Nephron (organoid): ENCODE data around the gene UST.
"Not testable (repeated sequence)": the region's sequence is repeated elsewhere in the genome, so short reads cannot be mapped to it uniquely, and the experiment has no call there.

ENCODE experiments used
- H3K27ac Mint-ChIP-seq, 3 experiments: 2 replicates each; pipeline ENCODE4 v1.8.0; 2020; ENCODE audit warnings: mixed read lengths in 3 of 3, mild to moderate bottlenecking in 2 of 3, moderate library complexity in 1 of 3
- H3K27me3 Mint-ChIP-seq: 2 replicates; pipeline ENCODE4 v1.8.0; 2021; ENCODE audit warnings: low read depth, mild to moderate bottlenecking, moderate library complexity, mixed read lengths
- H3K36me3 Mint-ChIP-seq: 2 replicates; pipeline ENCODE4 v1.8.0; 2020; ENCODE audit warnings: low read depth, mixed read lengths
- H3K4me1 Mint-ChIP-seq: 2 replicates; pipeline ENCODE4 v1.8.0; 2020; ENCODE audit warnings: mixed read lengths
- H3K4me3 Mint-ChIP-seq, 3 experiments: 2 replicates each; pipeline ENCODE4 v1.8.0; 2020; ENCODE audit warnings: mild to moderate bottlenecking in 3 of 3, mixed read lengths in 3 of 3, moderate library complexity in 2 of 3
- H3K9me3 Mint-ChIP-seq: 2 replicates; pipeline ENCODE4 v1.8.0; 2020; ENCODE audit warnings: mixed read lengths
- CTCF ChIP-seq, 3 experiments: fragments of 200-600 bp; sonication (generic); IDR thresholded peaks; one replicate each; pipeline ENCODE4 v1.5.0; 2021; ENCODE audit warnings: antibody characterized with exemption in 3 of 3; ENCODE audit not compliant: unreplicated experiment in 3 of 3

The UST gene

GRCh38 chr6:148771896-148772554 is 25.2 kb downstream of the UST start:
- no peaks in the 10 kb centered on the region for H3K36me3 Mint-ChIP-seq
- H3K27me3 Mint-ChIP-seq, result no peaks in the 10 kb centered on the region
- no peaks in the 10 kb centered on the region for H3K9me3 Mint-ChIP-seq
- no peak for TF ChIP-seq CTCF (IDR thresholded peaks at IDR 0.05; ENCODE audit: unreplicated experiment in 3 of 3)
- H3K27ac Mint-ChIP-seq, result no peak overlapping the region
- peaks cover 27% of the 10 kb centered on the region for H3K4me1 Mint-ChIP-seq
- H3K4me3 Mint-ChIP-seq, result no peak overlapping the region

DNA sequence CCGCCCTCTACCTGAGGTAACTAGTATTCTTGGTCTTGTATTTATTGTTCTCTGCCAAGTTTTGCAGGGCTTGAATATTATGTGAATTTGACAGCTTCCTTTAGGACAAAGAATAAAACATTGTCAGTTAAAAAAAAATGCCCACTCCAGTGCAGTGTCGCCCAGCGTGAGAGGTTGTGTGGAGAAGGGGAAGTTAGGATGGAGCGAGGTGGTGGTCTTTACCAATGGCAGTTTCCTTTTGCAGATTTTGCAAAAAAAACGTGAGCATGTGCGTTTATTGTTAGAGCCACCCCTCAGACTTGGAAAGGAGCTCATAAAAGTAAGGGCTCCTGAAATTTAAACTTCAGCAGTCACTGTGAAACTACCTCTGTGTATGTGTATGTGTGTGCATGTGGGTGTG is 28.3 kb downstream of the UST start:
- Mint-ChIP-seq H3K9me3 (no peaks in the 10 kb centered on the region), H3K27me3 (no peaks in the 10 kb centered on the region), H3K4me1 (peaks cover 38% of the 10 kb centered on the region), H3K27ac (no peak overlapping the region), H3K36me3 (no peaks in the 10 kb centered on the region), H3K4me3 (no peak overlapping the region)
- TF ChIP-seq CTCF (IDR thresholded peaks at IDR 0.05; ENCODE audit: unreplicated experiment in 3 of 3), result no peak

- H3K27ac Mint-ChIP-seq, result peak overlapping the region; percentile 50 to 93 (median 71)
- peak overlapping the region in 2 of 3 experiments; percentile 18 to 42 for H3K4me3 Mint-ChIP-seq
- H3K9me3 Mint-ChIP-seq, result no peaks in the 10 kb centered on the region
- peaks cover 28% of the 10 kb centered on the region for H3K4me1 Mint-ChIP-seq
- no peaks in the 10 kb centered on the region for H3K36me3 Mint-ChIP-seq
- no peak for TF ChIP-seq CTCF (IDR thresholded peaks at IDR 0.05; ENCODE audit: unreplicated experiment in 3 of 3)
- no peaks in the 10 kb centered on the region for H3K27me3 Mint-ChIP-seq
Observed at GRCh38 chr6:148776321-148777308, 29.8 kb downstream of the UST start.

- TF ChIP-seq CTCF (IDR thresholded peaks at IDR 0.05; ENCODE audit: unreplicated experiment in 3 of 3), result no peak
- Mint-ChIP-seq H3K4me3 (no peak overlapping the region), H3K9me3 (no peaks in the 10 kb centered on the region)
Observed at GRCh38 chr6:148779142-148779562, 32.3 kb downstream of the UST start.

DNA sequence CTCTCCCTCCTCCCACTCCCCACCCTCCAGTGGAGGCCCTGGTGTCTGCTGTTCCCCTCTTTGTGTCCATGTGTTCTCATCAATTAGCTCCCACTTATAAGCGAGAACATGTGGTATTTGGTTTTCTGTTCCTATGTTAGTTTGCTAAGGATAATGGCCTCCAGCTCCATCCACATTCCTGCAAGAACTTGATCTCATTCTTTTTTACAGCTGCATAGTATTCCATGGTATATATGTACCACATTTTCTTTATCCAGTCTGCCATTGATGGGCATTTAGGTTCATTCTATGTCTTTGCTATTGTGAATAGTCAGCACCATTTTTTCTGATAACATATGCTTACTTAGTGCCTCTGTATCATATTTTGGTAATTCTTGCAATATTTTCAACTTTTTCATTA is 33.6 kb downstream of the UST start:
- not testable (repeated sequence) for H3K4me3 Mint-ChIP-seq, H3K27ac Mint-ChIP-seq, H3K27me3 Mint-ChIP-seq, H3K9me3 Mint-ChIP-seq, H3K36me3 Mint-ChIP-seq
- H3K4me1 Mint-ChIP-seq, result peaks cover 26% of the 10 kb centered on the region

More at GRCh38 chr6:148779142-148779562, 32.3 kb downstream of the UST start:
- no peaks in the 10 kb centered on the region for H3K27me3 Mint-ChIP-seq
- H3K4me1 Mint-ChIP-seq, result peaks cover 26% of the 10 kb centered on the region
- H3K36me3 Mint-ChIP-seq, result no peaks in the 10 kb centered on the region
- H3K27ac Mint-ChIP-seq, result peak overlapping the region; percentile 29 to 69 (median 41)

DNA sequence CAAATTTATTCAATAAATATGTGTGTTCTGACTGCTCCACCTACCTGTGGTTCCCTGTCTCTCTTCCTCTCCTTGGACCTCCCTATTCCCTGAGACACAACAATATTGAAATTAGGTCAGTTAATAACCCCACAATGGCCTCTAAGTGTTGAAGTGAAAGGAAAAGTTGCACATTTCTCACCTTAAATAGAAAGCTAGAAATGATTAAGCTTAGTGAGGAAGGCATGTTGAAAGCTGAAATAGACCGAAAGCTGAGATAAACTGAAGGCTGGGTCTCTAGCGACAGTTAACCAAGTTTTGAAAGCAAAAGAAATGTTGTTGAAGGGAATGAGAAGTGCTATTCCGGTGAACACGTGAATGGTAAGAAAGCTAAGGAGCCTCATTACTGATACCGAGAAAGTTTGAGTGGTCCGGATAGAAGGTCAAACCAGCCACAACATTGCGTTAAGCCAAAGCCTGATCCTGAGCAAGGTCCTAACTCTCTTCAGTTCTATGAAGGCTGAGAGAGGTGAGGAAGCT is 34.1 kb downstream of the UST start:
- TF ChIP-seq CTCF (IDR thresholded peaks at IDR 0.05; ENCODE audit: unreplicated experiment in 3 of 3), result no peak
- no peaks in the 10 kb centered on the region for H3K36me3 Mint-ChIP-seq
- H3K4me3 Mint-ChIP-seq, result no peak overlapping the region
- no peaks in the 10 kb centered on the region for H3K27me3 Mint-ChIP-seq
- no peaks in the 10 kb centered on the region for H3K9me3 Mint-ChIP-seq
- H3K4me1 Mint-ChIP-seq, result peaks cover 25% of the 10 kb centered on the region
- peak overlapping the region in 1 of 3 experiments; percentile 18 for H3K27ac Mint-ChIP-seq
